ENCODE results near the gene DDX28. TPM values are rescaled to one million over a fixed set of nuclear protein-coding genes. Genes with fewer than 3 reads are reported as not detected.

DDX28 gene
- total and polyA plus RNA-seq, 2 of the 4 experiments (the other 2 are of a cell fraction): 9.2 to 10.0 TPM

DNA sequence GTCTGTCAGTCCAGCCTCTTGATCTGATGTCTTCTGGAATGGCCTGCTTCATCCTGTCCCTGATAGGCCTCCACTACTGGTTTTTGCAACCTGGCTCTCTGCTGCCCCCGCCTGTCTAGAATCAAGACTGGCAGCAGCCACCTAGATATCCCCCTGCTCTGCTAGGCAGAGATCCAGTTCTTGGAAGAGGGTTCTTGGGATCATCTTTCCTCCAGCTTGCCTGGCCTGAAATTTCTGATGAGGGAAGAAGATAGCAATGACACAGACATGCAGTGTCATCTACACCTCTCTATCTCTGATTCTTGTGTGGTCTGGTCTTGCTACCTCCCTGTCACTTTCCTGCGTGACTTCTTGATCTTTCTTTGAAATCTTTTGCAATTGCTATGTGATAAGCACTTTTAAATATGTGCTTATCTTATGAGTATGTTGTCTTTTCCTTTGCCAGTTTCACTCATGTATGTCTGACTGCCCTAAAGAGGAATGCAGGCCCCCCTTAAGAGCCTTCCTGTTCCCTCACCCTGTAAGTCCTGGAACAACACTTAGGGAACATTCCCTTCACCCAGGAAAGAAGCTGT is 41.8 kb upstream of the DDX28 start (continued):
- TF ChIP-seq CEBPB (IDR thresholded peaks at IDR 0.05; ENCODE audit: low read depth, low read length) (peak; percentile 94), MXI1 (IDR thresholded peaks at IDR 0.05; ENCODE audit: borderline replicate concordance, low read depth, low read length) (no peak)

DNA sequence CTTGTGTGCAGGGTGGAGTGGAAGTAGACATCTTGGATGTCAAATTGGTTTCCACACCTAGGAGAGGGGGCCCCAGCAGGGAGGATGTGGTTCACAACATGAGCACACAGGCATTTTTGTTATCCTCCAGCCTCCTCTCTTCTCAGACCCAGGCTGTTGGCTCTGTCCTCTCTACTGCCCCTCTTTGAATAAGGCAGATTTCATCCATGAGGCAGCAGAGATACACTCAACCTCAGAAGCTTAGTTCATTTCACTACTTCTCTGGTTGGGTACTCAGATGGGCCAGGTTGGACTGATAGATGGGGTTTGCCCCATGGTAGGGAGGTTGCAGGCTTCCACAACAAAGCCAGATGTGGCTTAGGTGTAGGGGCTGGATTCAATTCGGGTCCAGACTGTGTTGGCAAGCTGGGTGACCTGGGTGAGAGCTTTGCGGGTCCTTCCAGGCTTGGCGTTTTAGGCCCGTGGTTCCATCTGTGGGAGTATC is 39.9 kb upstream of the DDX28 start:
- no peak overlapping the region for H3K18ac ChIP-seq (ENCODE audit: low read depth, low read length)
- no peaks in the 10 kb centered on the region for H3K9me3 ChIP-seq (ENCODE audit: control insufficient read depth, insufficient read depth, low read length)
- H3K79me1 ChIP-seq (ENCODE audit: low read depth in 1 of 2, low read length in 2 of 2): 0 out of 4 replicates have a peak, but pooled peaks cover 0 to 5% of the 10 kb centered on the region in 2 experiments
- H4K5ac ChIP-seq (ENCODE audit: low read depth, low read length): no peak overlapping the region
- no peaks in the 10 kb centered on the region for H3K27me3 ChIP-seq (ENCODE audit: control insufficient read depth, insufficient read depth, low read length)
- no CpG with 5 or more reads among the region's 4 CpGs for WGBS, 2 experiments (ENCODE audit: extremely low coverage in 2 of 2, insufficient read length in 1 of 2)
- no peak overlapping the region for H2BK15ac ChIP-seq (ENCODE audit: low read depth, low read length)
- H3K4me2 ChIP-seq (ENCODE audit: low read depth, low read length): no peak overlapping the region
- no TSS peak for BruUV-seq (replicated peaks)
- ATAC-seq (ENCODE audit: low read depth) (no peak), DNase-seq (no peak)
- no peak overlapping the region for H3K56ac ChIP-seq (ENCODE audit: extremely low read depth, insufficient read depth, low read length)
- no peak overlapping the region for H3K14ac ChIP-seq (replicated peaks; ENCODE audit: low read depth, low read length)
- H2BK5ac ChIP-seq (ENCODE audit: low read depth, low read length, poor library complexity, severe bottlenecking): no peak overlapping the region
- TF ChIP-seq RAD21 (IDR thresholded peaks at IDR 0.05; ENCODE audit: low read length): no peak
- TF ChIP-seq, protein P1, sequence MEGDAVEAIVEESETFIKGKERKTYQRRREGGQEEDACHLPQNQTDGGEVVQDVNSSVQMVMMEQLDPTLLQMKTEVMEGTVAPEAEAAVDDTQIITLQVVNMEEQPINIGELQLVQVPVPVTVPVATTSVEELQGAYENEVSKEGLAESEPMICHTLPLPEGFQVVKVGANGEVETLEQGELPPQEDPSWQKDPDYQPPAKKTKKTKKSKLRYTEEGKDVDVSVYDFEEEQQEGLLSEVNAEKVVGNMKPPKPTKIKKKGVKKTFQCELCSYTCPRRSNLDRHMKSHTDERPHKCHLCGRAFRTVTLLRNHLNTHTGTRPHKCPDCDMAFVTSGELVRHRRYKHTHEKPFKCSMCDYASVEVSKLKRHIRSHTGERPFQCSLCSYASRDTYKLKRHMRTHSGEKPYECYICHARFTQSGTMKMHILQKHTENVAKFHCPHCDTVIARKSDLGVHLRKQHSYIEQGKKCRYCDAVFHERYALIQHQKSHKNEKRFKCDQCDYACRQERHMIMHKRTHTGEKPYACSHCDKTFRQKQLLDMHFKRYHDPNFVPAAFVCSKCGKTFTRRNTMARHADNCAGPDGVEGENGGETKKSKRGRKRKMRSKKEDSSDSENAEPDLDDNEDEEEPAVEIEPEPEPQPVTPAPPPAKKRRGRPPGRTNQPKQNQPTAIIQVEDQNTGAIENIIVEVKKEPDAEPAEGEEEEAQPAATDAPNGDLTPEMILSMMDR (conservative IDR thresholded peaks at IDR 0.05; ENCODE audit: low read depth, low read length): no peak
- TF ChIP-seq MAFK (IDR thresholded peaks at IDR 0.05; ENCODE audit: low read depth, low read length): no peak
- TF ChIP-seq NFE2L2 (IDR thresholded peaks at IDR 0.05; ENCODE audit: low read depth, low read length): no peak
- no peak for TF ChIP-seq CEBPB (IDR thresholded peaks at IDR 0.05; ENCODE audit: low read depth, low read length)
- no peak for TF ChIP-seq MAZ (IDR thresholded peaks at IDR 0.05; ENCODE audit: borderline replicate concordance, low read depth, low read length)
- TF ChIP-seq FOS (IDR thresholded peaks at IDR 0.05; ENCODE audit: low read depth, low read length): no peak
- TF ChIP-seq, protein P2, sequence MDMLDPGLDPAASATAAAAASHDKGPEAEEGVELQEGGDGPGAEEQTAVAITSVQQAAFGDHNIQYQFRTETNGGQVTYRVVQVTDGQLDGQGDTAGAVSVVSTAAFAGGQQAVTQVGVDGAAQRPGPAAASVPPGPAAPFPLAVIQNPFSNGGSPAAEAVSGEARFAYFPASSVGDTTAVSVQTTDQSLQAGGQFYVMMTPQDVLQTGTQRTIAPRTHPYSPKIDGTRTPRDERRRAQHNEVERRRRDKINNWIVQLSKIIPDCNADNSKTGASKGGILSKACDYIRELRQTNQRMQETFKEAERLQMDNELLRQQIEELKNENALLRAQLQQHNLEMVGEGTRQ (IDR thresholded peaks at IDR 0.05; ENCODE audit: low read depth, low read length): no peak
- TF ChIP-seq RCOR1 (IDR thresholded peaks at IDR 0.05; ENCODE audit: insufficient replicate concordance, low read length): no peak
- TF ChIP-seq RFX5 (IDR thresholded peaks at IDR 0.05; ENCODE audit: low read depth, low read length): no peak
- TF ChIP-seq POLR2A (IDR thresholded peaks at IDR 0.05; ENCODE audit: low read depth, low read length): no peak
- TF ChIP-seq CHD1 (IDR thresholded peaks at IDR 0.05; ENCODE audit: low read depth, low read length): no peak
- no peak for TF ChIP-seq SMC3 (IDR thresholded peaks at IDR 0.05; ENCODE audit: low read depth, low read length)
- H4K91ac ChIP-seq (ENCODE audit: insufficient read depth, low read depth, low read length): no peak overlapping the region
- H2AK5ac ChIP-seq (ENCODE audit: low read depth, low read length): no peak overlapping the region
- H3K4ac ChIP-seq (ENCODE audit: low read depth, low read length): no peak overlapping the region
- no peak overlapping the region for H3K27ac ChIP-seq (ENCODE audit: insufficient read depth, low read length)
- in situ Hi-C loops (cut with MboI; ENCODE audit: low sequenced_read_pairs): no loop called here
- ChIA-PET POLR2A (ENCODE audit: unreplicated experiment) (no interaction called here), CTCF (interaction anchor here (0.6 kb wide), 1 partner anchor 28 kb away, joined by 4 read pairs; no protein-coding TSS in a partner anchor)
- peaks cover 23% of the 10 kb centered on the region for H4K20me1 ChIP-seq (ENCODE audit: insufficient read depth, low read length)
- H3K4me3 ChIP-seq (ENCODE audit: insufficient read depth, low read depth, low read length): no peak overlapping the region
- peaks cover 14% of the 10 kb centered on the region for H3K9me1 ChIP-seq (ENCODE audit: insufficient read depth, low read length)
- dilution Hi-C loops (cut with HindIII; ENCODE audit: low sequenced_read_pairs, unreplicated experiment): no loop called here
- no peak overlapping the region for H2BK120ac ChIP-seq (ENCODE audit: low read depth, low read length)
- H2AFZ ChIP-seq (replicated peaks; ENCODE audit: low read length, poor library complexity): no peak overlapping the region
- no peak overlapping the region for H3K9ac ChIP-seq (ENCODE audit: low read depth, low read length)
- intact Hi-C loops (cut with micrococcal nuclease): no loop called here
- H3K23ac ChIP-seq (ENCODE audit: low read depth, low read length): no peak overlapping the region
- peak overlapping the region; percentile 50 for H2AK9ac ChIP-seq (replicated peaks; ENCODE audit: low read depth, low read length, poor library complexity)
- H3K4me1 ChIP-seq (ENCODE audit: control insufficient read depth, insufficient read depth, low read length): peaks cover 16% of the 10 kb centered on the region
- no peak overlapping the region for H4K8ac ChIP-seq (ENCODE audit: low read depth in 2 of 2, low read length in 2 of 2)
- H3K36me3 ChIP-seq (ENCODE audit: control insufficient read depth, insufficient read depth, low read length): peaks cover 13% of the 10 kb centered on the region; the same call in 1 of the 2 replicates
- H2BK20ac ChIP-seq (ENCODE audit: low read depth, low read length): no peak overlapping the region
